ENCODE results near the gene HEATR5A. TPM values are rescaled to one million over a fixed set of nuclear protein-coding genes. Genes with fewer than 3 reads are reported as not detected.

Gene HEATR5A
- total RNA-seq, 1 donor from 2014 or later, result 46.3 TPM

GRCh38 chr14:31410048-31410650, 10.2 kb downstream of the HEATR5A start:
- intact Hi-C loops (cut with DNase I), result no loop called here
- Histone ChIP-seq H3K27ac (peak overlapping the region; percentile 15), H3K4me1 (peaks cover 29% of the 10 kb centered on the region), H3K4me3 (no peak overlapping the region), H3K9me3 (no peaks in the 10 kb centered on the region), H3K27me3 (no peaks in the 10 kb centered on the region), H3K36me3 (no peaks in the 10 kb centered on the region)
- no peak for DNase-seq
- no peak for TF ChIP-seq CTCF (IDR thresholded peaks at IDR 0.05)
- peak; percentile 50 for ATAC-seq

DNA sequence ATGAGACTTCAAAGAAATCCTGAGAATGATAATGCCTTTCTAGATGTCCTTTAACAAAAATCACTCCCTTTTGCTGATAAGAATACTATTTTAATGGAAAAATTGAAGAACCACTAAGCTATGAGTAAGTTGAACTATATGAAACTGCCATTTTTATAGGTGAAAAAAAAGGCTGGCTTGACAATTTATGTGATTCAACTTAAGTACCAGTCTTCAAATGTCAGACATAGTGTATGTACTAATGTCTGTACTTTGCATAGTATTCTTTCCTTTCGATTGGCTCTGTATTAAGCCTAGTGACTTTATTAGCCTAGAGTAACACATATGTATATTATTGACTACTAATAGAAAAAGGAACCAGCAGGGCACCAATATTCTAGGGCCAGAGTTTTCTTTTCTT, 11.9 kb downstream of the HEATR5A start:
- H3K27ac ChIP-seq, result no peak overlapping the region
- no peak for TF ChIP-seq CTCF (IDR thresholded peaks at IDR 0.05)
- no peak for DNase-seq
- no peak overlapping the region for H3K4me3 ChIP-seq
- H3K27me3 ChIP-seq, result no peaks in the 10 kb centered on the region
- no peak for ATAC-seq
- intact Hi-C loops (cut with DNase I), result no loop called here
- H3K9me3 ChIP-seq, result no peaks in the 10 kb centered on the region
- no peaks in the 10 kb centered on the region for H3K36me3 ChIP-seq
- peaks cover 20% of the 10 kb centered on the region for H3K4me1 ChIP-seq

DNA sequence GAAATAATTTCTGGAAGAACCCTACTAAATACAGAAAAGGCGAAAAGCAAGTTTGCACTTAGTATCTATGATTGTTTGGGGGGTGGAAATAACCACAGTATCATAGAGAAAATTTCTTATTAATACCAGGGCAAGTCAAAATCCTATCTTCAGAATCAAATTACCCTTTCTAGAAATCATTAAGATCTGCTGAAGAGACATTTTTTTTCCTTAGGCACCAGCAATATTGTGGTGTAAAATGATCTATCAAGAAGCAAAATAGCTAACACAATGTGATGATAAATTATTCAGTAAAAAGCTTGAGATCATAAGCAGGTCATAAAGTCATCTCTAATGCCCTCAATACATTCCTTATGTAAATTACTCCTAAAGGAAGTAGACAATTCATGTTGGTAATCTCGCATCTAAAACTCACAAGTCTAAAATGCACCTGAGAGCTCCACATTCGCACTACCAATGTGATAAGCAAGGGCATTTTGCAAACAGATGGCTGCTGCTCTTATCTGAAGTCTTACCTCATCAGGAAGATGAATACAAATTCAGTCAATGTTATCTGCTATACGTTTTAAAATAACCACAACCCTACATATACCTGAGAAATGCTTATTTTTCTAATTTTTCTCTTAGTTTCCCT, 14.6 kb downstream of the HEATR5A start:
- H3K4me1 ChIP-seq, result peaks cover 11% of the 10 kb centered on the region
- no peak for ATAC-seq
- H3K27me3 ChIP-seq, result no peaks in the 10 kb centered on the region

DNA sequence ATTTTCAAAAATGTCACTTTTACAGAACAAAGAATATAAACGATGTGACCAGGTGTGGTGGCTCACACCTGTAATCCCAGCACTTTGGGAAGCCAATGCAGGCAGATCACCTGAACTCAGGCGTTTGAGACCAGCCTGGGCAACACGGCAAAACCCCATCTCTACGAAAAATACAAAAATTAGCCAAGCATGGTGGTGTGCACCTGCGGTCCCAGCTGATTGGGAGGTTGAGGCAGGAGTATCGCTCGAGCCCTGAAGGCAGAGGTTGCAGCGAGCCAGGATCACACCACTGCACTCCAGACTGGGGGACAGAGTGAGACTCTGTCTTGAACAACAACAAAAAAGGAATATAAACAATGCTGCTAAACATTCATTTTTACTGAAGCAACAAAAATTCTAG, 15.2 kb downstream of the HEATR5A start:
- H3K4me3 ChIP-seq, result no peak overlapping the region

More for the DNA sequence above, 14.6 kb downstream of the HEATR5A start:
- peaks cover 13% of the 10 kb centered on the region for H3K36me3 ChIP-seq
- TF ChIP-seq CTCF (IDR thresholded peaks at IDR 0.05), result no peak
- H3K27ac ChIP-seq, result no peak overlapping the region
- intact Hi-C loops (cut with DNase I), result no loop called here
- H3K9me3 ChIP-seq, result no peaks in the 10 kb centered on the region
- no peak for DNase-seq
- no peak overlapping the region for H3K4me3 ChIP-seq

DNA sequence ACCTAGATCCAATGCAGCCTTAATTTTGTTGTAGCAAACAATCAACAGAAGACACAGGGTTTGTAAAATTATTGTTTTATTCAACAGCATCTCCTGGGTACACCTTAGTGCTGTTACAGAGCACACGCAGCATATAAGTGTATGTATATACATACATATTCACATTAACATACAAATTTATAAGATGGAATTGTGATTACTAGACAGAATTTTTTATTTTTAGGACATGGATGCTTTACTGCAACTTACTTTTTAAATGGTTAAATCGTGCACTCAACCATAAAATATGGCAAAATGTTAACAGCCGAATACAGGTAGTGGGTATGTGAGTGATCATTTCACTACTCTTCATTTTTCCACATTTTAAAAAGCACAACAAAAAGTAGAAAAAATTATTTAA, 16.6 kb downstream of the HEATR5A start:
- intact Hi-C loops (cut with DNase I), result no loop called here
- ATAC-seq (no peak), DNase-seq (no peak)
- H3K9me3 ChIP-seq, result no peaks in the 10 kb centered on the region
- H3K36me3 ChIP-seq, result peaks cover 24% of the 10 kb centered on the region
- no peak overlapping the region for H3K27ac ChIP-seq
- no peaks in the 10 kb centered on the region for H3K27me3 ChIP-seq
- H3K4me1 ChIP-seq, result no peaks in the 10 kb centered on the region
- H3K4me3 ChIP-seq, result no peak overlapping the region
- TF ChIP-seq CTCF (IDR thresholded peaks at IDR 0.05), result no peak

More for the DNA sequence above, 15.2 kb downstream of the HEATR5A start:
- TF ChIP-seq CTCF (IDR thresholded peaks at IDR 0.05), result no peak
- Histone ChIP-seq H3K27me3 (no peaks in the 10 kb centered on the region), H3K4me1 (peaks cover 4% of the 10 kb centered on the region), H3K27ac (no peak overlapping the region), H3K36me3 (peaks cover 13% of the 10 kb centered on the region), H3K9me3 (no peaks in the 10 kb centered on the region)
- intact Hi-C loops (cut with DNase I), result no loop called here
- no peak for DNase-seq
- ATAC-seq, result no peak

Measured in upper lobe of right lung (tissue), 1 donor.